Neuron (in vitro differentiated cells): ENCODE measurements around the gene DOCK9.

Experiments
- H2AFZ ChIP-seq: one replicate; pipeline ENCODE4 v1.6.1; 2013; ENCODE audit warnings: low read depth, mild to moderate bottlenecking, inconsistent platforms, low read length, moderate library complexity
- H3K27me3 ChIP-seq: one replicate; pipeline ENCODE4 v1.6.1; 2013; ENCODE audit warnings: low read length; ENCODE audit not compliant: insufficient read depth
- H3K36me3 ChIP-seq: one replicate; pipeline ENCODE4 v1.6.1; 2013; ENCODE audit warnings: low read length; ENCODE audit not compliant: insufficient read depth
- H3K4me1 ChIP-seq: one replicate; pipeline ENCODE4 v1.6.1; 2013; ENCODE audit warnings: low read length; ENCODE audit not compliant: insufficient read depth
- H3K4me3 ChIP-seq: 2 replicates; pipeline ENCODE4 v1.5.1; 2013; ENCODE audit warnings: mild to moderate bottlenecking, low read length, moderate library complexity
- H3K9me3 ChIP-seq: one replicate; pipeline ENCODE4 v1.6.1; 2013; ENCODE audit warnings: low read length

Gene DOCK9

GRCh38 chr13:98961503-98962105 lies 16.3 kb downstream of the DOCK9 start:
- Histone ChIP-seq H2AFZ (no peak overlapping the region), H3K27me3 (no peaks in the 10 kb centered on the region), H3K9me3 (no peaks in the 10 kb centered on the region), H3K4me1 (no peaks in the 10 kb centered on the region), H3K36me3 (no peaks in the 10 kb centered on the region), H3K4me3 (no peak overlapping the region)

- Histone ChIP-seq H3K9me3 (no peaks in the 10 kb centered on the region), H3K4me1 (no peaks in the 10 kb centered on the region), H3K36me3 (no peaks in the 10 kb centered on the region), H3K4me3 (no peak overlapping the region), H2AFZ (no peak overlapping the region), H3K27me3 (no peaks in the 10 kb centered on the region)
Measured at GRCh38 chr13:98960606-98961502, 17.0 kb downstream of the DOCK9 start.

GRCh38 chr13:98959786-98960605 lies 17.9 kb downstream of the DOCK9 start:
- Histone ChIP-seq H3K4me3 (no peak overlapping the region), H2AFZ (no peak overlapping the region), H3K9me3 (no peaks in the 10 kb centered on the region), H3K4me1 (no peaks in the 10 kb centered on the region), H3K27me3 (no peaks in the 10 kb centered on the region), H3K36me3 (no peaks in the 10 kb centered on the region)

GRCh38 chr13:98959291-98959690 lies 18.6 kb downstream of the DOCK9 start:
- H3K4me3 ChIP-seq, result no peak overlapping the region
- no peaks in the 10 kb centered on the region for H3K9me3 ChIP-seq
- H2AFZ ChIP-seq, result no peak overlapping the region
- H3K4me1 ChIP-seq, result no peaks in the 10 kb centered on the region
- H3K36me3 ChIP-seq, result no peaks in the 10 kb centered on the region
- no peaks in the 10 kb centered on the region for H3K27me3 ChIP-seq

GRCh38 chr13:98958443-98958794 lies 19.4 kb downstream of the DOCK9 start:
- H3K4me3 ChIP-seq, result no peak overlapping the region
- H3K4me1 ChIP-seq, result no peaks in the 10 kb centered on the region
- no peaks in the 10 kb centered on the region for H3K9me3 ChIP-seq
- no peak overlapping the region for H2AFZ ChIP-seq
- H3K36me3 ChIP-seq, result no peaks in the 10 kb centered on the region
- no peaks in the 10 kb centered on the region for H3K27me3 ChIP-seq

- no peaks in the 10 kb centered on the region for H3K9me3 ChIP-seq
- H3K4me1 ChIP-seq, result no peaks in the 10 kb centered on the region
- H2AFZ ChIP-seq, result no peak overlapping the region
- H3K4me3 ChIP-seq, result no peak overlapping the region
- no peaks in the 10 kb centered on the region for H3K36me3 ChIP-seq
- H3K27me3 ChIP-seq, result no peaks in the 10 kb centered on the region
Measured at GRCh38 chr13:98957731-98958442, 20.0 kb downstream of the DOCK9 start.

GRCh38 chr13:98955336-98955735 lies 22.5 kb downstream of the DOCK9 start:
- Histone ChIP-seq H2AFZ (no peak overlapping the region), H3K4me1 (no peaks in the 10 kb centered on the region), H3K27me3 (no peaks in the 10 kb centered on the region), H3K4me3 (no peak overlapping the region), H3K9me3 (no peaks in the 10 kb centered on the region), H3K36me3 (no peaks in the 10 kb centered on the region)

GRCh38 chr13:98954313-98954712 lies 23.6 kb downstream of the DOCK9 start:
- no peak overlapping the region for H2AFZ ChIP-seq
- H3K9me3 ChIP-seq, result no peaks in the 10 kb centered on the region
- no peak overlapping the region for H3K4me3 ChIP-seq
- no peaks in the 10 kb centered on the region for H3K4me1 ChIP-seq
- no peaks in the 10 kb centered on the region for H3K36me3 ChIP-seq
- no peaks in the 10 kb centered on the region for H3K27me3 ChIP-seq

GRCh38 chr13:98951266-98951665 lies 26.6 kb downstream of the DOCK9 start:
- H3K9me3 ChIP-seq, result no peaks in the 10 kb centered on the region
- no peak overlapping the region for H3K4me3 ChIP-seq
- H3K36me3 ChIP-seq, result no peaks in the 10 kb centered on the region
- H3K27me3 ChIP-seq, result no peaks in the 10 kb centered on the region
- H3K4me1 ChIP-seq, result no peaks in the 10 kb centered on the region
- H2AFZ ChIP-seq, result no peak overlapping the region

GRCh38 chr13:98950705-98951104 lies 27.2 kb downstream of the DOCK9 start:
- H3K4me1 ChIP-seq, result no peaks in the 10 kb centered on the region
- no peaks in the 10 kb centered on the region for H3K27me3 ChIP-seq
- no peaks in the 10 kb centered on the region for H3K36me3 ChIP-seq
- H3K9me3 ChIP-seq, result no peaks in the 10 kb centered on the region
- no peak overlapping the region for H2AFZ ChIP-seq
- H3K4me3 ChIP-seq, result no peak overlapping the region

GRCh38 chr13:98947925-98948324 lies 29.9 kb downstream of the DOCK9 start:
- Histone ChIP-seq H3K9me3 (no peaks in the 10 kb centered on the region), H3K4me1 (no peaks in the 10 kb centered on the region), H3K27me3 (no peaks in the 10 kb centered on the region), H3K36me3 (no peaks in the 10 kb centered on the region), H3K4me3 (no peak overlapping the region), H2AFZ (no peak overlapping the region)

GRCh38 chr13:98945863-98946605 lies 31.8 kb downstream of the DOCK9 start:
- no peak overlapping the region for H2AFZ ChIP-seq
- no peaks in the 10 kb centered on the region for H3K4me1 ChIP-seq
- H3K4me3 ChIP-seq, result no peak overlapping the region
- no peaks in the 10 kb centered on the region for H3K9me3 ChIP-seq
- H3K27me3 ChIP-seq, result no peaks in the 10 kb centered on the region
- no peaks in the 10 kb centered on the region for H3K36me3 ChIP-seq
